WTC11 (cell line): ENCODE results near the gene ACOD1. TPM values are rescaled to one million over a fixed set of nuclear protein-coding genes. Genes with fewer than 3 reads are reported as not detected.

Source experiments
- ATAC-seq: fragments of 200-7000 bp; cut with Tn5 transposase; 2 replicates; pipeline ENCODE4 v1.10.0; 2021; ENCODE audit warnings: mild to moderate bottlenecking, moderate library complexity
- CTCF ChIA-PET: fragments of 300-600 bp; sonication (Branson Sonifier 250); formaldehyde crosslinking; loops from one replicate; lab custom pipeline; 2021; ENCODE audit warnings: antibody characterized with exemption; lab: Charles Lee
- POLR2A ChIA-PET: fragments of 350-600 bp; sonication (Branson Sonifier 250); formaldehyde crosslinking; loops from one replicate; lab custom pipeline; 2021; ENCODE audit warnings: antibody characterized with exemption; lab: Charles Lee
- DNase-seq: peaks from one replicate; pipeline ENCODE4 v3.0.0; 2021; ENCODE audit warnings: low spot score
- H3K27ac Mint-ChIP-seq: 2 replicates; pipeline ENCODE4 v1.8.0; 2021; ENCODE audit warnings: mixed read lengths
- H3K27me3 Mint-ChIP-seq: 2 replicates; pipeline ENCODE4 v1.8.0; 2021; ENCODE audit warnings: low read depth, mild to moderate bottlenecking, moderate library complexity, mixed read lengths
- H3K36me3 Mint-ChIP-seq: 2 replicates; pipeline ENCODE4 v1.8.0; 2021; ENCODE audit warnings: mixed read lengths
- H3K4me1 Mint-ChIP-seq: 2 replicates; pipeline ENCODE4 v1.8.0; 2022; ENCODE audit warnings: mixed read lengths
- H3K4me3 Mint-ChIP-seq: 2 replicates; pipeline ENCODE4 v1.8.0; 2021; ENCODE audit warnings: mild to moderate bottlenecking, moderate library complexity, mixed read lengths
- H3K9me3 Mint-ChIP-seq: 2 replicates; pipeline ENCODE4 v1.8.0; 2021; ENCODE audit warnings: mixed read lengths
- ATF1 ChIP-seq: sonication (generic); formaldehyde crosslinking; IDR thresholded peaks from 2 replicates; pipeline ENCODE4 v1.8.1; 2023; ENCODE audit warnings: mild to moderate bottlenecking, moderate library complexity, missing genetic modification reagents
- E2F1 ChIP-seq: sonication (generic); formaldehyde crosslinking; IDR thresholded peaks from 2 replicates; pipeline ENCODE4 v1.8.0; 2022; ENCODE audit warnings: mild to moderate bottlenecking, missing genetic modification reagents
- E2F5 ChIP-seq: sonication (generic); formaldehyde crosslinking; IDR thresholded peaks from 2 replicates; pipeline ENCODE4 v1.8.1; 2022; ENCODE audit warnings: mild to moderate bottlenecking, moderate library complexity, missing genetic modification reagents
- ELF4 ChIP-seq: sonication (generic); formaldehyde crosslinking; IDR thresholded peaks from 2 replicates; pipeline ENCODE4 v1.8.1; 2022; ENCODE audit warnings: low read depth, mild to moderate bottlenecking, moderate library complexity, missing genetic modification reagents
- ETV6 ChIP-seq: sonication (generic); formaldehyde crosslinking; IDR thresholded peaks from 2 replicates; pipeline ENCODE4 v1.8.1; 2022; ENCODE audit warnings: mild to moderate bottlenecking, missing genetic modification reagents
- FOXJ3 ChIP-seq: sonication (generic); formaldehyde crosslinking; IDR thresholded peaks from 2 replicates; pipeline ENCODE4 v1.9.0; 2021; ENCODE audit warnings: missing genetic modification reagents, mild to moderate bottlenecking, borderline replicate concordance
- FOXK1 ChIP-seq: sonication (generic); formaldehyde crosslinking; IDR thresholded peaks from 2 replicates; pipeline ENCODE4 v1.8.0; 2022; ENCODE audit warnings: mild to moderate bottlenecking, moderate library complexity, missing genetic modification reagents
- MXD4 ChIP-seq: fragments of 250-450 bp; sonication (Bioruptor Pico); IDR thresholded peaks from 2 replicates; pipeline ENCODE4 v1.8.0; 2021; ENCODE audit warnings: mild to moderate bottlenecking, moderate library complexity, borderline replicate concordance
- NFE2L1 ChIP-seq: sonication (generic); formaldehyde crosslinking; IDR thresholded peaks from 2 replicates; pipeline ENCODE4 v1.8.1; 2023; ENCODE audit warnings: missing genetic modification reagents
- NFYB ChIP-seq: sonication (generic); formaldehyde crosslinking; conservative IDR thresholded peaks from 2 replicates; pipeline ENCODE4 v1.8.0; 2022; ENCODE audit warnings: low read depth, missing genetic modification reagents
- NR2C2 ChIP-seq: sonication (generic); formaldehyde crosslinking; IDR thresholded peaks from 2 replicates; pipeline ENCODE4 v1.8.0; 2022; ENCODE audit warnings: mild to moderate bottlenecking, missing genetic modification reagents
- NR3C1 ChIP-seq: sonication (generic); formaldehyde crosslinking; conservative IDR thresholded peaks from 2 replicates; pipeline ENCODE4 v1.8.1; 2023; ENCODE audit warnings: low read depth, mild to moderate bottlenecking, missing genetic modification reagents
- OVOL2 ChIP-seq: fragments of 250-450 bp; sonication (Bioruptor Pico); IDR thresholded peaks from 2 replicates; pipeline ENCODE4 v1.9.0; 2021; ENCODE audit warnings: mild to moderate bottlenecking, borderline replicate concordance
- SMAD3 ChIP-seq: sonication (generic); formaldehyde crosslinking; IDR thresholded peaks from 2 replicates; pipeline ENCODE4 v1.8.0; 2022; ENCODE audit warnings: missing genetic modification reagents, mild to moderate bottlenecking, borderline replicate concordance
- SMAD4 ChIP-seq: sonication (generic); formaldehyde crosslinking; IDR thresholded peaks from 2 replicates; pipeline ENCODE4 v1.8.0; 2022; ENCODE audit warnings: mild to moderate bottlenecking, missing genetic modification reagents
- TEAD4 ChIP-seq: sonication (generic); formaldehyde crosslinking; IDR thresholded peaks from 2 replicates; pipeline ENCODE4 v1.8.0; 2022; ENCODE audit warnings: mild to moderate bottlenecking, missing genetic modification reagents
- TP53 ChIP-seq: sonication (generic); formaldehyde crosslinking; IDR thresholded peaks from 2 replicates; pipeline ENCODE4 v1.8.1; 2023; ENCODE audit warnings: mild to moderate bottlenecking, missing genetic modification reagents
- ZBTB21 ChIP-seq: sonication (generic); formaldehyde crosslinking; IDR thresholded peaks from 2 replicates; pipeline ENCODE4 v1.8.1; 2023; ENCODE audit warnings: mild to moderate bottlenecking, missing genetic modification reagents, borderline replicate concordance
- ZNF121 ChIP-seq: sonication (generic); formaldehyde crosslinking; IDR thresholded peaks from 2 replicates; pipeline ENCODE4 v1.8.0; 2023; ENCODE audit warnings: missing genetic modification reagents
- ZNF396 ChIP-seq: fragments of 250-450 bp; sonication (Bioruptor Pico); IDR thresholded peaks from 2 replicates; pipeline ENCODE4 v1.8.0; 2021; ENCODE audit warnings: mild to moderate bottlenecking, moderate library complexity, borderline replicate concordance
- total RNA-seq: library from RNA; stranded (reverse); gene quantifications from 3 replicates; pipeline ENCODE4 v1.2.3, GENCODE V29; 2021
- TF ChIP-seq, protein P1 (sequence below): fragments of 250-450 bp; sonication (Bioruptor Pico); IDR thresholded peaks from 2 replicates; pipeline ENCODE4 v1.9.0; 2021; ENCODE audit warnings: moderate library complexity, mild to moderate bottlenecking, inconsistent platforms, borderline replicate concordance
- TF ChIP-seq, protein P2 (sequence below): sonication (generic); formaldehyde crosslinking; IDR thresholded peaks from 2 replicates; pipeline ENCODE4 v1.8.1; 2023; ENCODE audit warnings: mild to moderate bottlenecking, moderate library complexity, missing genetic modification reagents
- TF ChIP-seq, protein P3 (sequence below): sonication (generic); formaldehyde crosslinking; IDR thresholded peaks from 2 replicates; pipeline ENCODE4 v1.8.0; 2023; ENCODE audit warnings: missing genetic modification reagents

The ACOD1 gene
- total RNA-seq, 1 experiment from 2014 or later = not detected

GRCh38 chr13:76994281-76994680 lies 46.0 kb downstream of the ACOD1 start:
- CTCF ChIA-PET = no interaction called here
- H3K27ac Mint-ChIP-seq = no peak overlapping the region; the same call in 1 of the 2 replicates
- ATAC-seq (no peak), DNase-seq (no peak)
- no peaks in the 10 kb centered on the region for H3K9me3 Mint-ChIP-seq
- peak overlapping the region; percentile 4 for H3K4me3 Mint-ChIP-seq
- POLR2A ChIA-PET = no interaction called here
- H3K36me3 Mint-ChIP-seq = peaks cover 13% of the 10 kb centered on the region
- H3K27me3 Mint-ChIP-seq = 0 out of 2 replicates have a peak, but pooled peaks cover 2% of the 10 kb centered on the region
- TF ChIP-seq, protein P1, sequence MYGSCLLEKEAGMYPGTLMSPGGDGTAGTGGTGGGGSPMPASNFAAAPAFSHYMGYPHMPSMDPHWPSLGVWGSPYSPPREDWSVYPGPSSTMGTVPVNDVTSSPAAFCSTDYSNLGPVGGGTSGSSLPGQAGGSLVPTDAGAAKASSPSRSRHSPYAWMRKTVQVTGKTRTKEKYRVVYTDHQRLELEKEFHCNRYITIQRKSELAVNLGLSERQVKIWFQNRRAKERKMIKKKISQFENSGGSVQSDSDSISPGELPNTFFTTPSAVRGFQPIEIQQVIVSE (CRISPR knock-in tag) = no peak
- TF ChIP-seq, protein P2, sequence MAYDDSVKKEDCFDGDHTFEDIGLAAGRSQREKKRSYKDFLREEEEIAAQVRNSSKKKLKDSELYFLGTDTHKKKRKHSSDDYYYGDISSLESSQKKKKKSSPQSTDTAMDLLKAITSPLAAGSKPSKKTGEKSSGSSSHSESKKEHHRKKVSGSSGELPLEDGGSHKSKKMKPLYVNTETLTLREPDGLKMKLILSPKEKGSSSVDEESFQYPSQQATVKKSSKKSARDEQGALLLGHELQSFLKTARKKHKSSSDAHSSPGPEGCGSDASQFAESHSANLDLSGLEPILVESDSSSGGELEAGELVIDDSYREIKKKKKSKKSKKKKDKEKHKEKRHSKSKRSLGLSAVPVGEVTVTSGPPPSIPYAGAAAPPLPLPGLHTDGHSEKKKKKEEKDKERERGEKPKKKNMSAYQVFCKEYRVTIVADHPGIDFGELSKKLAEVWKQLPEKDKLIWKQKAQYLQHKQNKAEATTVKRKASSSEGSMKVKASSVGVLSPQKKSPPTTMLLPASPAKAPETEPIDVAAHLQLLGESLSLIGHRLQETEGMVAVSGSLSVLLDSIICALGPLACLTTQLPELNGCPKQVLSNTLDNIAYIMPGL (CRISPR knock-in tag) = no peak
- no peak for TF ChIP-seq NFE2L1 (CRISPR knock-in tag)
- no peak for TF ChIP-seq E2F1 (CRISPR knock-in tag)
- H3K4me1 Mint-ChIP-seq = peaks cover 17% of the 10 kb centered on the region

- peaks cover 16% of the 10 kb centered on the region for H3K36me3 Mint-ChIP-seq
- DNase-seq (no peak), ATAC-seq (no peak)
- ChIA-PET CTCF (no interaction called here), POLR2A (no interaction called here)
- TF ChIP-seq ZNF121 (no peak), FOXK1 (no peak)
- H3K9me3 Mint-ChIP-seq = no peaks in the 10 kb centered on the region
- H3K4me3 Mint-ChIP-seq = no peak overlapping the region
- no peaks in the 10 kb centered on the region for H3K27me3 Mint-ChIP-seq
- H3K4me1 Mint-ChIP-seq = peaks cover 3% of the 10 kb centered on the region; the same call in 1 of the 2 replicates
- no peak overlapping the region for H3K27ac Mint-ChIP-seq
These were observed 52.2 kb downstream of the ACOD1 start for GRCh38 chr13:77000475-77000874.

DNA sequence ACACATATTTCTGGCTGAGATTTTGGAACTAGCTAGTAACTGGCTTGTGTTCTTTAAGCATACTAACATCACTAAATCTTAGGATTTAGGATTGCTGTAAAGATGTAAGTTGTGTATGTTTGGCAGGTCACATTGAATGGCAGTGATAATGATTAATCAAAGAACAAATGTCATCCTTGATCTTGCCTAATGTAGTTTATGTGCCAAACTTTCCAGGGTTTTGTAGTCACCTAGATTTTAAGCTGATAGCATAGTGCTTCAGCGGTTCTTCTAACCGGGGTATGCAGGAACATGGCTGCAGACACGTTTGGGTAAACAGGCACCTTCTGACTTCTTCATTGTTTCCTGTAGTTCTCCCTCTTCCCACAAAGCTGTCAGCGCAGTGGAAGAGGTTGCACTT lies 53.2 kb downstream of the ACOD1 start:
- Mint-ChIP-seq H3K27me3 (no peaks in the 10 kb centered on the region), H3K9me3 (no peaks in the 10 kb centered on the region), H3K4me1 (peaks cover 3% of the 10 kb centered on the region; the same call in 1 of the 2 replicates), H3K4me3 (no peak overlapping the region), H3K27ac (peak overlapping the region; percentile 73; the same call in 1 of the 2 replicates), H3K36me3 (peaks cover 13% of the 10 kb centered on the region)
- CTCF ChIA-PET = interaction anchor here (0.7 to 2.2 kb wide), 5 partner anchors 9 to 136 kb away, joined by 3 to 12 read pairs (median 3); partner anchors contain the start of gene CLN5
- POLR2A ChIA-PET = interaction anchor here (1.8 kb wide), 1 partner anchor 9 kb away, joined by 5 read pairs; the partner anchor contains the start of gene CLN5
- TF ChIP-seq ATF1 (CRISPR knock-in tag) = no peak
- no peak for TF ChIP-seq NR3C1 (CRISPR knock-in tag)
- no peak for TF ChIP-seq ZBTB21
- TF ChIP-seq, protein P1 (CRISPR knock-in tag) = no peak
- TF ChIP-seq, protein P3, sequence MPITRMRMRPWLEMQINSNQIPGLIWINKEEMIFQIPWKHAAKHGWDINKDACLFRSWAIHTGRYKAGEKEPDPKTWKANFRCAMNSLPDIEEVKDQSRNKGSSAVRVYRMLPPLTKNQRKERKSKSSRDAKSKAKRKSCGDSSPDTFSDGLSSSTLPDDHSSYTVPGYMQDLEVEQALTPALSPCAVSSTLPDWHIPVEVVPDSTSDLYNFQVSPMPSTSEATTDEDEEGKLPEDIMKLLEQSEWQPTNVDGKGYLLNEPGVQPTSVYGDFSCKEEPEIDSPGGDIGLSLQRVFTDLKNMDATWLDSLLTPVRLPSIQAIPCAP (CRISPR knock-in tag) = no peak
- no peak for TF ChIP-seq FOXJ3
- no peak for TF ChIP-seq ELF4 (CRISPR knock-in tag)
- DNase-seq (no peak), ATAC-seq (no peak)

DNA sequence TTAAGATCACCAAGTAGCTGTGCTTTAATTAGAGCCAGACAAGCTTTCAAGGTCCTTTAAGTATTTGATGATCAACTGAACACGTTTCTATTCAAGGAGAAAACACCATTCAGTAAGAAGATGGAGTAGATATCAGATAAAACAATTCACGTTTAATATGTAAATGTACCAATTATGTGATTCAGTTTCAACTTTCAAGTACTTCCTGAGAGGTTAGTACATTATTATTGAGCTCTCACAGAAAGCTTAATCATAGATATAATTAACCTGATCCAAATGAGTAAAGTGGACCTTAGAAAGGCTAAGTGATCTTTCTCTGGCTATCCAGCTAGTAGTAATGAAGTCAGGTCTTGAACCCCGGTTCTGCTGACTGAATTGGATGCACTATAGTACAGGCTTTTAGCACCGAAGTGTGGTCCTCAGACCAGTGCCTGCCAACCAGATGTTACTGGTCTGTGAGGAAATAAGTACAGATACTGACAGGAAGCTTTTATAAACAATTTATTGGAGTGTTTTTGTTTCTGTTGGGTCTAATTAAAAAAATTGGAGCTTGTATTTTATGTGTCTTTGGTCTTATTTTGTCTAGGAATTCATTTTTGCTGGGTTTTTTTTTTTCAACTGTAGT lies 53.8 kb downstream of the ACOD1 start:
- H3K4me1 Mint-ChIP-seq = peaks cover 3% of the 10 kb centered on the region; the same call in 1 of the 2 replicates
- no peaks in the 10 kb centered on the region for H3K27me3 Mint-ChIP-seq
- peak overlapping the region; percentile 73; the same call in 1 of the 2 replicates for H3K27ac Mint-ChIP-seq
- CTCF ChIA-PET = interaction anchor here (0.7 to 2.2 kb wide), 6 partner anchors 10 to 135 kb away, joined by 3 to 12 read pairs (median 4); partner anchors contain the start of gene CLN5
- no peak for DNase-seq
- no peak for ATAC-seq
- POLR2A ChIA-PET = interaction anchor here (0.6 to 1.8 kb wide), 2 partner anchors 10 to 11 kb away, joined by 3 to 5 read pairs; partner anchors contain the start of gene CLN5
- H3K4me3 Mint-ChIP-seq = no peak overlapping the region
- H3K36me3 Mint-ChIP-seq = peaks cover 10% of the 10 kb centered on the region
- no peaks in the 10 kb centered on the region for H3K9me3 Mint-ChIP-seq
- TF ChIP-seq SMAD3 = no peak
- no peak for TF ChIP-seq OVOL2
- TF ChIP-seq ZNF396 (CRISPR knock-in tag) = no peak
- TF ChIP-seq TP53 (CRISPR knock-in tag) = no peak
- TF ChIP-seq NR2C2 = no peak
- TF ChIP-seq E2F5 (CRISPR knock-in tag) = no peak
- TF ChIP-seq ETV6 (CRISPR knock-in tag) = no peak
- TF ChIP-seq MXD4 (CRISPR knock-in tag) = no peak
- no peak for TF ChIP-seq NFYB (CRISPR knock-in tag)
- TF ChIP-seq ATF1 (CRISPR knock-in tag) = no peak
- no peak for TF ChIP-seq TEAD4
- TF ChIP-seq SMAD4 (CRISPR knock-in tag) = no peak
